ENCODE measurements around the gene PGLYRP3. TPM values are rescaled to one million over a fixed set of nuclear protein-coding genes. Genes with fewer than 3 reads are reported as not detected.

PGLYRP3 gene
- total RNA-seq, 1 donor from 2014 or later = not detected

GRCh38 chr1:153305682-153306081 lies 7.1 kb downstream of the PGLYRP3 start:
- no peak for TF ChIP-seq CTCF (IDR thresholded peaks at IDR 0.05)
- no peaks in the 10 kb centered on the region for H3K4me1 ChIP-seq
- intact Hi-C loops (cut with DNase I) = no loop called here

GRCh38 chr1:153302308-153302707 lies 10.4 kb downstream of the PGLYRP3 start:
- no peaks in the 10 kb centered on the region for H3K27me3 ChIP-seq
- ATAC-seq = no peak
- H3K4me3 ChIP-seq = no peak overlapping the region
- no peaks in the 10 kb centered on the region for H3K36me3 ChIP-seq
- DNase-seq = no peak
- H3K4me1 ChIP-seq = no peaks in the 10 kb centered on the region
- no peak overlapping the region for H3K27ac ChIP-seq
- intact Hi-C loops (cut with DNase I) = no loop called here
- no peak for TF ChIP-seq CTCF (IDR thresholded peaks at IDR 0.05)
- H3K9me3 ChIP-seq = no peaks in the 10 kb centered on the region

More at GRCh38 chr1:153305682-153306081, 7.1 kb downstream of the PGLYRP3 start:
- Histone ChIP-seq H3K9me3 (no peaks in the 10 kb centered on the region), H3K27ac (no peak overlapping the region), H3K36me3 (no peaks in the 10 kb centered on the region), H3K27me3 (peaks cover 5% of the 10 kb centered on the region), H3K4me3 (no peak overlapping the region)
- ATAC-seq (no peak), DNase-seq (no peak)

- TF ChIP-seq CTCF (IDR thresholded peaks at IDR 0.05) = no peak
- no peaks in the 10 kb centered on the region for H3K4me1 ChIP-seq
- no peak for ATAC-seq
- no peak overlapping the region for H3K4me3 ChIP-seq
- no peaks in the 10 kb centered on the region for H3K9me3 ChIP-seq
- no peak overlapping the region for H3K27ac ChIP-seq
- H3K36me3 ChIP-seq = no peaks in the 10 kb centered on the region
- DNase-seq = no peak
- peaks cover 3% of the 10 kb centered on the region for H3K27me3 ChIP-seq
- intact Hi-C loops (cut with DNase I) = no loop called here
Observed at GRCh38 chr1:153293851-153294250, 18.9 kb downstream of the PGLYRP3 start.

GRCh38 chr1:153293480-153293775 lies 19.3 kb downstream of the PGLYRP3 start:
- intact Hi-C loops (cut with DNase I) = no loop called here
- H3K4me1 ChIP-seq = no peaks in the 10 kb centered on the region
- H3K9me3 ChIP-seq = no peaks in the 10 kb centered on the region
- peaks cover 3% of the 10 kb centered on the region for H3K27me3 ChIP-seq
- H3K4me3 ChIP-seq = no peak overlapping the region
- no peak overlapping the region for H3K27ac ChIP-seq
- no peak for TF ChIP-seq CTCF (IDR thresholded peaks at IDR 0.05)
- no peaks in the 10 kb centered on the region for H3K36me3 ChIP-seq
- ATAC-seq (no peak), DNase-seq (no peak)

- TF ChIP-seq CTCF (IDR thresholded peaks at IDR 0.05) = no peak
- H3K9me3 ChIP-seq = no peaks in the 10 kb centered on the region
- H3K4me1 ChIP-seq = no peaks in the 10 kb centered on the region
- DNase-seq (no peak), ATAC-seq (no peak)
- no peak overlapping the region for H3K27ac ChIP-seq
- H3K27me3 ChIP-seq = peaks cover 3% of the 10 kb centered on the region
- H3K4me3 ChIP-seq = no peak overlapping the region
- H3K36me3 ChIP-seq = no peaks in the 10 kb centered on the region
- intact Hi-C loops (cut with DNase I) = no loop called here
Observed at GRCh38 chr1:153292740-153293479, 19.8 kb downstream of the PGLYRP3 start.

- no peak overlapping the region for H3K4me3 ChIP-seq
- no peaks in the 10 kb centered on the region for H3K36me3 ChIP-seq
- H3K4me1 ChIP-seq = no peaks in the 10 kb centered on the region
- no peaks in the 10 kb centered on the region for H3K9me3 ChIP-seq
- peaks cover 3% of the 10 kb centered on the region for H3K27me3 ChIP-seq
- no peak for TF ChIP-seq CTCF (IDR thresholded peaks at IDR 0.05)
- ATAC-seq (no peak), DNase-seq (no peak)
- no peak overlapping the region for H3K27ac ChIP-seq
- intact Hi-C loops (cut with DNase I) = no loop called here
Observed at GRCh38 chr1:153292185-153292584, 20.6 kb downstream of the PGLYRP3 start.
